ENCODE results near the gene XRCC1. TPM values are rescaled to one million over a fixed set of nuclear protein-coding genes. Genes with fewer than 3 reads are reported as not detected.

The XRCC1 gene
- 18.6 and 19.0 TPM in 2 replicates for polyA plus RNA-seq
- 17.5 and 24.4 TPM in 2 replicates for polyA minus RNA-seq

- H2AFZ ChIP-seq (ENCODE audit: low read depth, low read length) = peak within 1 kb of the TSS; percentile 96
- TF ChIP-seq EP300 (conservative IDR thresholded peaks at IDR 0.05; ENCODE audit: poor library complexity, severe bottlenecking) = peak; percentile 59
- peak; percentile 73 for TF ChIP-seq REST (IDR thresholded peaks at IDR 0.05; ENCODE audit: borderline replicate concordance)
- peak; percentile 26 for TF ChIP-seq RAD21 (conservative IDR thresholded peaks at IDR 0.05)
- TF ChIP-seq TAF1 (IDR thresholded peaks at IDR 0.05; ENCODE audit: low read depth) = peak; percentile 61
- TF ChIP-seq CTCF (IDR thresholded peaks at IDR 0.05; ENCODE audit: poor library complexity, severe bottlenecking) = no peak
- TF ChIP-seq MXI1 (conservative IDR thresholded peaks at IDR 0.05; ENCODE audit: poor library complexity, severe bottlenecking) = peak; percentile 84
- TF ChIP-seq SMC3 (conservative IDR thresholded peaks at IDR 0.05; ENCODE audit: poor library complexity) = peak; percentile 44
- peak; percentile 90 for TF ChIP-seq POLR2AphosphoS5 (IDR thresholded peaks at IDR 0.05)
- no peak for TF ChIP-seq EZH2 (IDR thresholded peaks at IDR 0.05; ENCODE audit: borderline replicate concordance, insufficient read depth, low read length, poor library complexity, severe bottlenecking)
Observed at GRCh38 chr19:43575156-43575950, at the start of gene XRCC1, which contains the start of gene PINLYP. Gene XRCC1 (minus strand): TSS chr19:43575527. CDS start chr19:43575458, 69 bp downstream. Gene PINLYP (plus strand): TSS chr19:43575801. CDS start chr19:43577192, 1,391 bp downstream.

GRCh38 chr19:43624933-43625332 lies 49.6 kb upstream of the XRCC1 start:
- no peak overlapping the region for H2AFZ ChIP-seq (ENCODE audit: low read depth, low read length)
- no peaks in the 10 kb centered on the region for H3K36me3 ChIP-seq (ENCODE audit: insufficient read depth, low read length)
- H3K27ac ChIP-seq (ENCODE audit: low read length) = no peak overlapping the region
- peaks cover 17% of the 10 kb centered on the region for H3K79me2 ChIP-seq (replicated peaks; ENCODE audit: insufficient read depth, low read length)
- no peak overlapping the region for H3K4me3 ChIP-seq (ENCODE audit: low read length)
- no peaks in the 10 kb centered on the region for H3K9me3 ChIP-seq (ENCODE audit: low read length)
- peaks cover 9% of the 10 kb centered on the region for H3F3A ChIP-seq (ENCODE audit: insufficient read depth, low read length, poor library complexity, severe bottlenecking)
- no peak overlapping the region for H3K9ac ChIP-seq (ENCODE audit: low read length)
- H3K27me3 ChIP-seq (ENCODE audit: insufficient read depth, low read depth, low read length) = no peaks in the 10 kb centered on the region
- H3K9me2 ChIP-seq (ENCODE audit: insufficient read depth, low read length) = no peaks in the 10 kb centered on the region
- no peak overlapping the region for H3K4me2 ChIP-seq (ENCODE audit: low read length)
- TF ChIP-seq TAF1 (IDR thresholded peaks at IDR 0.05; ENCODE audit: low read depth) = no peak
- TF ChIP-seq REST (IDR thresholded peaks at IDR 0.05; ENCODE audit: borderline replicate concordance) = no peak
- TF ChIP-seq POLR2AphosphoS5 (IDR thresholded peaks at IDR 0.05) = no peak
- TF ChIP-seq SMC3 (conservative IDR thresholded peaks at IDR 0.05; ENCODE audit: poor library complexity) = no peak
- no peak for TF ChIP-seq EP300 (conservative IDR thresholded peaks at IDR 0.05; ENCODE audit: poor library complexity, severe bottlenecking)
- TF ChIP-seq MXI1 (conservative IDR thresholded peaks at IDR 0.05; ENCODE audit: poor library complexity, severe bottlenecking) = no peak
- no peak for TF ChIP-seq RAD21 (conservative IDR thresholded peaks at IDR 0.05)
- TF ChIP-seq EZH2 (IDR thresholded peaks at IDR 0.05; ENCODE audit: borderline replicate concordance, insufficient read depth, low read length, poor library complexity, severe bottlenecking) = no peak
- TF ChIP-seq CTCF (IDR thresholded peaks at IDR 0.05; ENCODE audit: poor library complexity, severe bottlenecking) = no peak
- no peaks in the 10 kb centered on the region for H4K20me1 ChIP-seq (ENCODE audit: insufficient read depth)

More at GRCh38 chr19:43575156-43575950, at the start of gene XRCC1, which contains the start of gene PINLYP:
- Histone ChIP-seq H4K20me1 (ENCODE audit: insufficient read depth) (no peaks in the 10 kb centered on the region), H3K4me3 (ENCODE audit: low read length) (peak within 1 kb of the TSS; percentile 99), H3K4me2 (ENCODE audit: low read length) (peak within 1 kb of the TSS; percentile 82), H3K27ac (ENCODE audit: low read length) (peak within 1 kb of the TSS; percentile 94), H3K36me3 (ENCODE audit: insufficient read depth, low read length) (no peaks in the 10 kb centered on the region), H3K9ac (ENCODE audit: low read length) (peak within 1 kb of the TSS; percentile 96), H3K79me2 (replicated peaks; ENCODE audit: insufficient read depth, low read length) (peaks cover 15% of the 10 kb centered on the region), H3F3A (ENCODE audit: insufficient read depth, low read length, poor library complexity, severe bottlenecking) (no peaks in the 10 kb centered on the region), H3K27me3 (ENCODE audit: insufficient read depth, low read depth, low read length) (no peaks in the 10 kb centered on the region), H3K9me3 (ENCODE audit: low read length) (no peaks in the 10 kb centered on the region), H3K9me2 (ENCODE audit: insufficient read depth, low read length) (no peaks in the 10 kb centered on the region)

All from neural cell (in vitro differentiated cells).